HG03066 (cell line): ENCODE data around the gene RNU1-4.
"Not testable (repeated sequence)": the region's sequence is repeated elsewhere in the genome, so short reads cannot be mapped to it uniquely, and the experiment has no call there.

Source experiments
- ATAC-seq: cut with Tn5 transposase; IDR thresholded peaks from one replicate; pipeline ENCODE4 v1.9.1; 2021; ENCODE audit warnings: low read depth; ENCODE audit not compliant: unreplicated experiment

Gene RNU1-4

GRCh38 chr1:16740047-16740964, at the start of gene RNU1-4:
TSS of gene RNU1-4 (plus strand) at chr1:16740516.
- ATAC-seq: peak; percentile 99

GRCh38 chr1:16690971-16691682, 49.2 kb upstream of the RNU1-4 start:
- ATAC-seq: not testable (repeated sequence)

- ATAC-seq: not testable (repeated sequence)
These were observed 48.0 kb upstream of the RNU1-4 start for GRCh38 chr1:16692283-16692682.

GRCh38 chr1:16692717-16693448, 47.4 kb upstream of the RNU1-4 start:
- not testable (repeated sequence) for ATAC-seq

GRCh38 chr1:16693449-16694307, 46.6 kb upstream of the RNU1-4 start:
- not testable (repeated sequence) for ATAC-seq

GRCh38 chr1:16694308-16694702, 46.0 kb upstream of the RNU1-4 start:
- ATAC-seq: not testable (repeated sequence)

- not testable (repeated sequence) for ATAC-seq
These were observed 43.7 kb upstream of the RNU1-4 start for GRCh38 chr1:16696507-16697150.

GRCh38 chr1:16697152-16697551, 43.2 kb upstream of the RNU1-4 start:
- ATAC-seq: not testable (repeated sequence)

GRCh38 chr1:16699440-16699839, 40.9 kb upstream of the RNU1-4 start:
- ATAC-seq: not testable (repeated sequence)

GRCh38 chr1:16700138-16700895, 40.0 kb upstream of the RNU1-4 start:
- not testable (repeated sequence) for ATAC-seq

GRCh38 chr1:16701189-16701588, 39.1 kb upstream of the RNU1-4 start:
- ATAC-seq: not testable (repeated sequence)

GRCh38 chr1:16702280-16702679, 38.0 kb upstream of the RNU1-4 start:
- not testable (repeated sequence) for ATAC-seq

GRCh38 chr1:16703141-16703540, 37.2 kb upstream of the RNU1-4 start:
- ATAC-seq: not testable (repeated sequence)

- ATAC-seq: not testable (repeated sequence)
These were observed 36.7 kb upstream of the RNU1-4 start for GRCh38 chr1:16703602-16704001.

GRCh38 chr1:16704076-16704475, 36.2 kb upstream of the RNU1-4 start:
- not testable (repeated sequence) for ATAC-seq

- not testable (repeated sequence) for ATAC-seq
These were observed 35.7 kb upstream of the RNU1-4 start for GRCh38 chr1:16704502-16705100.

GRCh38 chr1:16706302-16706701, 34.0 kb upstream of the RNU1-4 start:
- ATAC-seq: not testable (repeated sequence)
